K562 (cell line): ENCODE measurements around the gene NDC1. TPM values are rescaled to one million over a fixed set of nuclear protein-coding genes. Genes with fewer than 3 reads are reported as not detected.

ENCODE experiments used
- ATAC-seq: fragments of 200-7000 bp; cut with Tn5 transposase; 3 replicates; pipeline ENCODE4 v1.9.1; 2020; ENCODE audit warnings: moderate library complexity
- BruUV-seq: library from RNA; stranded (reverse); fragments of 400-500 nt; replicated peaks from 2 replicates; lab custom pipeline; 2021; lab: Mats Ljungman, UMichigan
- CTCF ChIA-PET: fragments of 300-600 bp; formaldehyde crosslinking; extraction: SDS; loops from one replicate; lab custom pipeline; 2021; ENCODE audit warnings: low intra/inter-chr PET ratio; lab: Yijun Ruan, JAX
- POLR2A ChIA-PET: fragments of 300-600, 350-650 bp; sonication (Branson Sonifier 250); formaldehyde crosslinking; extraction: SDS; loops from one replicate; lab custom pipeline; 2021; ENCODE audit warnings: antibody characterized with exemption, inconsistent platforms; lab: Yijun Ruan, JAX
- DNase-seq, 4 experiments: peaks; one replicate each; pipeline versions ENCODE4 v3.0.0 to v3.0.0-alpha.2; 2011 to 2018; ENCODE audit warnings: low spot score in 3 of 4, mixed read lengths in 3 of 4; ENCODE audit errors: extremely low read depth in 1 of 4
- FAIRE-seq: peaks from 2 replicates; lab custom pipeline; 2011; peaks lifted over from hg19 to GRCh38; lab: Jason Lieb, UNC
- H2AFZ ChIP-seq: 2 replicates; pipeline ENCODE4 v1.6.0; 2011; ENCODE audit warnings: low read depth, low read length, control low read depth, inconsistent platforms
- H3K27ac ChIP-seq: fragments of 200-600 bp; 3 replicates; pipeline ENCODE4 v1.8.0; 2011; ENCODE audit warnings: low read depth, mild to moderate bottlenecking, control low read depth, inconsistent platforms, low read length, moderate library complexity, mixed read lengths; ENCODE audit errors: extremely low read depth
- H3K27me3 ChIP-seq, 2 experiments: fragments of 300-600 bp in 1 of 2; 2 replicates in 1 of 2; 3 replicates in 1 of 2; pipeline versions ENCODE4 v1.6.0 to v1.8.0; 2011; ENCODE audit warnings: inconsistent platforms in 2 of 2, low read length in 2 of 2, mild to moderate bottlenecking in 1 of 2, mixed read lengths in 1 of 2, moderate library complexity in 1 of 2; ENCODE audit not compliant: control insufficient read depth in 2 of 2, insufficient read depth in 2 of 2
- H3K36me3 ChIP-seq: fragments of 300-600 bp; 3 replicates; pipeline ENCODE4 v1.8.0; 2011; ENCODE audit warnings: mild to moderate bottlenecking, low read length, inconsistent platforms; ENCODE audit not compliant: control insufficient read depth, insufficient read depth
- H3K4me1 ChIP-seq, 2 experiments: fragments of 200-600 bp in 1 of 2; replicated peaks in 1 of 2; 2 replicates in 1 of 2; 3 replicates in 1 of 2; pipeline versions ENCODE4 v1.5.1 to v1.8.0; 2011; ENCODE audit warnings: inconsistent platforms in 2 of 2, low read length in 2 of 2, mild to moderate bottlenecking in 1 of 2, mixed read lengths in 1 of 2, moderate library complexity in 1 of 2; ENCODE audit not compliant: control insufficient read depth in 2 of 2, insufficient read depth in 2 of 2
- H3K4me2 ChIP-seq: 2 replicates; pipeline ENCODE4 v1.6.1; 2011; ENCODE audit warnings: low read length, control low read depth, inconsistent platforms, mixed read lengths; ENCODE audit not compliant: insufficient read depth
- H3K4me3 ChIP-seq: fragments of 200-600 bp; sonication (generic), shearing (Covaris generic); 2 replicates; pipeline ENCODE4 v1.5.1; 2016; ENCODE audit warnings: control low read depth, inconsistent platforms
- H3K79me2 ChIP-seq: fragments of 200-600 bp; 3 replicates; pipeline ENCODE4 v1.8.0; 2011; ENCODE audit warnings: low read length, inconsistent platforms; ENCODE audit not compliant: control insufficient read depth, insufficient read depth
- H3K9ac ChIP-seq, 2 experiments: 2 replicates each; pipeline versions ENCODE4 v1.6.0 to v1.6.1; 2011; ENCODE audit warnings: low read depth in 2 of 2, low read length in 2 of 2, control low read depth in 1 of 2, inconsistent platforms in 1 of 2, mild to moderate bottlenecking in 1 of 2, mixed read lengths in 1 of 2; ENCODE audit not compliant: insufficient read depth in 1 of 2
- H3K9me1 ChIP-seq: one replicate; pipeline ENCODE4 v1.6.0; 2011; ENCODE audit warnings: inconsistent platforms, mild to moderate bottlenecking, low read length, moderate library complexity; ENCODE audit not compliant: control insufficient read depth, insufficient read depth
- H3K9me3 ChIP-seq: replicated peaks from 2 replicates; pipeline ENCODE4 v1.5.1; 2011; ENCODE audit warnings: low read depth, low read length, inconsistent platforms; ENCODE audit not compliant: control insufficient read depth, insufficient read depth
- H4K20me1 ChIP-seq: replicated peaks from 2 replicates; pipeline ENCODE4 v1.6.1; 2011; ENCODE audit warnings: low read length, inconsistent platforms, mixed read lengths; ENCODE audit not compliant: control insufficient read depth, insufficient read depth
- CBFB ChIP-seq: sonication (generic); formaldehyde crosslinking; IDR thresholded peaks from 2 replicates; pipeline ENCODE4 v1.4.0; 2020; ENCODE audit warnings: mild to moderate bottlenecking, missing genetic modification reagents
- CBX1 ChIP-seq: sonication (generic); IDR thresholded peaks from 2 replicates; pipeline ENCODE4 v1.6.1; 2016; ENCODE audit warnings: antibody characterized with exemption, low read depth, mild to moderate bottlenecking
- DLX4 ChIP-seq: fragments of 250-450 bp; sonication (Bioruptor Pico); IDR thresholded peaks from 2 replicates; pipeline ENCODE4 v1.6.1; 2021; ENCODE audit warnings: mild to moderate bottlenecking
- E4F1 ChIP-seq: fragments of 250-450 bp; sonication (Bioruptor Pico); IDR thresholded peaks from 2 replicates; pipeline ENCODE4 v1.5.0; 2021; ENCODE audit warnings: mild to moderate bottlenecking, borderline replicate concordance
- EWSR1 ChIP-seq: fragments of 450-650 bp; IDR thresholded peaks from 2 replicates; pipeline ENCODE4 v1.6.1; 2018; ENCODE audit warnings: borderline replicate concordance, mild to moderate bottlenecking, low read depth, moderate library complexity; ENCODE audit not compliant: partially characterized antibody
- GABPB2 ChIP-seq: fragments of 250-450 bp; sonication (Bioruptor Pico); conservative IDR thresholded peaks from 2 replicates; pipeline ENCODE4 v1.5.1; 2021; ENCODE audit warnings: mild to moderate bottlenecking
- NCOA1 ChIP-seq: fragments of 450-650 bp; IDR thresholded peaks from 2 replicates; pipeline ENCODE4 v1.6.1; 2016; ENCODE audit warnings: low read depth
- NR4A1 ChIP-seq, 2 experiments: fragments of 250-450 bp in 1 of 2; fragments of 450-650 bp in 1 of 2; sonication (Bioruptor Pico) in 1 of 2; IDR thresholded peaks; 2 replicates each; pipeline versions ENCODE4 v1.4.0 to v1.6.1; 2016 to 2020; ENCODE audit warnings: mild to moderate bottlenecking in 2 of 2, missing compliant biosample characterization in 1 of 2, missing genetic modification characterization in 1 of 2, moderate library complexity in 1 of 2
- POLR2H ChIP-seq: IDR thresholded peaks from 2 replicates; pipeline ENCODE4 v1.6.1; 2016; ENCODE audit warnings: missing genetic modification characterization, low read depth, mild to moderate bottlenecking, control low read depth, missing compliant biosample characterization, moderate library complexity
- RBM17 ChIP-seq: fragments of 200-400 bp; formaldehyde crosslinking; IDR thresholded peaks from 2 replicates; pipeline ENCODE4 v1.6.1; 2017; ENCODE audit warnings: low read depth, mild to moderate bottlenecking, low read length, borderline replicate concordance
- SRSF3 ChIP-seq: fragments of 200-400 bp; formaldehyde crosslinking; IDR thresholded peaks from 2 replicates; pipeline ENCODE4 v1.6.1; 2016; ENCODE audit warnings: mild to moderate bottlenecking, low read length, moderate library complexity; ENCODE audit not compliant: insufficient read depth
- TFE3 ChIP-seq: fragments of 450-650 bp; formaldehyde crosslinking; IDR thresholded peaks from 2 replicates; pipeline ENCODE4 v1.4.0; 2020; ENCODE audit warnings: mild to moderate bottlenecking, mixed read lengths
- TOE1 ChIP-seq, 2 experiments: fragments of 450-650 bp in 1 of 2; sonication (generic) in 1 of 2; formaldehyde crosslinking in 1 of 2; IDR thresholded peaks; 2 replicates each; pipeline versions ENCODE4 v1.7.1 to v1.8.0; 2016 to 2022; ENCODE audit warnings: borderline replicate concordance in 2 of 2, mild to moderate bottlenecking in 2 of 2, antibody characterized with exemption in 1 of 2, inconsistent platforms in 1 of 2, low read depth in 1 of 2, missing genetic modification reagents in 1 of 2, moderate library complexity in 1 of 2
- ZKSCAN1 ChIP-seq: fragments of 150-350 bp; IDR thresholded peaks from 2 replicates; pipeline ENCODE4 v1.6.1; 2016; ENCODE audit warnings: low read depth, low read length
- ZNF717 ChIP-seq: fragments of 250-450 bp; sonication (Bioruptor Pico); IDR thresholded peaks from 2 replicates; pipeline ENCODE4 v1.5.0; 2021
- ZSCAN29 ChIP-seq: fragments of 450-650 bp; IDR thresholded peaks from 2 replicates; pipeline ENCODE4 v1.6.1; 2017
- WGBS: fragments of 100-300 bp; shearing (Covaris generic); methylation state at CpG from one replicate; pipeline ENCODE4 v1.1.6; 2016; ENCODE audit warnings: low coverage, mixed read lengths; ENCODE audit not compliant: insufficient coverage; ENCODE audit errors: missing lambda C conversion rate; 5-methylcytosine and 5-hydroxymethylcytosine counted together
- in situ Hi-C: fragments of 300-500 bp; cut with MboI; formaldehyde crosslinking; loops from 4 replicates; pipeline ENCODE4 v1.15.0; 2018; ENCODE audit warnings: inconsistent platforms, mixed read lengths
- intact Hi-C: fragments of 100-400 bp; cut with micrococcal nuclease; formaldehyde crosslinking; loops from 2 replicates; pipeline ENCODE4 v1.14.2; 2022
- polyA plus RNA-seq, 8 experiments: library from polyadenylated mRNA; depleted of rRNA in 4 of 8; stranded (reverse) in 5 of 8; unstranded in 3 of 8; fragments of >200 nt; fragmentation: Nextera tagmentation in 2 of 8; fragmentation: Illumina TruSeq in 1 of 8; extraction: Ambion mirVana in 2 of 8; extraction: Trizol in 1 of 8; gene quantifications; 2 replicates each; pipeline versions ENCODE4 v1.2.1 to v1.2.3, GENCODE V29; 2011 to 2014; ENCODE audit warnings: inconsistent platforms in 1 of 8, missing spikeins in 1 of 8
- total RNA-seq, 7 experiments: library from RNA; depleted of rRNA in 6 of 7; stranded (reverse); fragments of >200 nt in 6 of 7; fragmentation: Illumina TruSeq in 2 of 7; extraction: Trizol in 2 of 7; gene quantifications; 2 replicates each; pipeline versions ENCODE4 v1.2.1 to v1.2.3, GENCODE V29; 2011 to 2021; ENCODE audit warnings: low replicate concordance in 1 of 7

Gene NDC1
- total and polyA plus RNA-seq, 9 of the 15 experiments (the other 6 are each of a cell fraction or from before 2014, with no cell fraction given) = 26.9 to 102 (median 64.5) TPM

- no peaks in the 10 kb centered on the region for H3K4me1 ChIP-seq
- FAIRE-seq (no peak), ATAC-seq (peak; percentile 20; the same call in 1 of the 3 replicates), DNase-seq (no peak)
- no peak overlapping the region for H2AFZ ChIP-seq
- in situ Hi-C loops = no loop called here
- ChIA-PET POLR2A (no interaction called here), CTCF (no interaction called here)
- no peak overlapping the region for H3K27ac ChIP-seq
- H3K4me2 ChIP-seq = no peak overlapping the region
- no peaks in the 10 kb centered on the region for H4K20me1 ChIP-seq
- no TSS peak for BruUV-seq
- no peaks in the 10 kb centered on the region for H3K9me1 ChIP-seq
- 3% methylated on average over 8 of the region's 8 CpGs for WGBS
- no peaks in the 10 kb centered on the region for H3K36me3 ChIP-seq
- intact Hi-C loops = no loop called here
- H3K9me3 ChIP-seq = 0 out of 2 replicates have a peak, but pooled peaks cover under 1% of the 10 kb centered on the region
- H3K9ac ChIP-seq = no peak overlapping the region
- H3K79me2 ChIP-seq = no peaks in the 10 kb centered on the region
- no peak overlapping the region for H3K4me3 ChIP-seq
- H3K27me3 ChIP-seq = peaks cover 16 to 19% of the 10 kb centered on the region in 2 experiments; a peak in 4 of 5 replicates
- TF ChIP-seq GABPB2 (no peak), CBFB (no peak), SRSF3 (no peak), POLR2H (tag) (no peak), TFE3 (no peak), TOE1 (IDR thresholded peaks at IDR 0.05; ENCODE audit: borderline replicate concordance) (no peak), TOE1 (CRISPR knock-in tag; IDR thresholded peaks at IDR 0.05; ENCODE audit: borderline replicate concordance, low read depth) (no peak), NCOA1 (no peak), DLX4 (no peak), NR4A1 (CRISPR knock-in tag; IDR thresholded peaks at IDR 0.05) (no peak), NR4A1 (tag; IDR thresholded peaks at IDR 0.05) (no peak), ZNF717 (no peak), CBX1 (no peak), E4F1 (CRISPR knock-in tag) (no peak), ZSCAN29 (no peak), RBM17 (no peak), EWSR1 (no peak), ZKSCAN1 (no peak)
These were observed 90.3 kb downstream of the NDC1 start for GRCh38 chr1:53747841-53748240.
